GM21786 (cell line): Measurements from ENCODE around the gene LMO2.
"Not testable (repeated sequence)": the region's sequence is repeated elsewhere in the genome, so short reads cannot be mapped to it uniquely, and the experiment has no call there.

Experiments used
- ATAC-seq: cut with Tn5 transposase; IDR thresholded peaks from one replicate; pipeline ENCODE4 v1.9.1; 2021; ENCODE audit not compliant: unreplicated experiment

Gene LMO2

DNA sequence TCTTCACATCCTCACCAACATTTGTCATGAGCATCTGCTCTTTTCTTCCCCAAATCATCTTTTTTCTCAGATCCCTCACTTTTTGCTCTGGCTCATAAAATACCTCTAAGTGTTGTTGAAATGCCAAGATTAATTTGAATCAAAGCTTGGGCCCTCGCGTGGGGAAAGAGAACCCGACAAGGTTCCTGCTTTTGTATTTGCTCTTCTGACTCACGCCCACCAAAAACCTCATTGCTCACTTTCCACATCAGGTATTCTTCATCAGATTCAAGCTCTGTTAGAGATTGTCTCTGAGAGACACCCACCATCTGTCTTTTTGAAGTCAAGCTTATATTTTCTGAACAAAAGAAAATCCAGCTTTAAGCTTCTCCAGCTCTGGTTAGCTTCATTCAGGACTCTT lies 64.7 kb downstream of the LMO2 start:
- ATAC-seq = no peak

DNA sequence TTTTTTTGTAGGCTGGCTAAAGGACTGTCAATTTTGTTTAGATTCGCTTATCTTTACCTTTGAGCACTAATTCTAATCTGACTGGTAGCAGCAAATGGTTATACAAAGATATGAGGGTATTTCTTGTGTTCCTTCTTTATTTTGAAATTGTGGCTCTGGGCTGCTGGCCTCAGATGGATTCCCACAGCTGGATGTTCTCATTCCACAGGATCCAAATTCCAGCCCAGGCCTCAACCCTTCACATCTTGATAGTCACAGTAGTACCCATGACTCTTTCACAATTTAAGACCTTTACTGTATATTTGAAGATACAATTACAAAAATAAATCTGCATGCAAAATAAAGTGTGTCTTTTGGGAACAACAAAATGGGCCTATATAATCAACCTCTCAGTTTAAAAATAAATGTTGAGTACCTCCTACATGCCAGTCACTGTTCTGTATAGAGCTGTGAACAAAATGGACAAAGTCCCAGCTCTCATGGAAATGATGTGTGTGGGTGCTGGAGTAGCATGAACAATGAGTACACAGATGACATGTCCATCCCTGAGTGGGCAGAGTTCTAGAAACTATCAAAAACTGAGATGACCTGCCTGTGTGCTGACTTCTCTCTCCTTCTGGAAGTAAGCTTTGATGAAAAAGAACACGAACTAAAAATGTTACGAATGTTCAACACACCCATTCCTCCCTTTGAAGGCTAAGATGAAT lies 65.9 kb downstream of the LMO2 start:
- no peak for ATAC-seq

DNA sequence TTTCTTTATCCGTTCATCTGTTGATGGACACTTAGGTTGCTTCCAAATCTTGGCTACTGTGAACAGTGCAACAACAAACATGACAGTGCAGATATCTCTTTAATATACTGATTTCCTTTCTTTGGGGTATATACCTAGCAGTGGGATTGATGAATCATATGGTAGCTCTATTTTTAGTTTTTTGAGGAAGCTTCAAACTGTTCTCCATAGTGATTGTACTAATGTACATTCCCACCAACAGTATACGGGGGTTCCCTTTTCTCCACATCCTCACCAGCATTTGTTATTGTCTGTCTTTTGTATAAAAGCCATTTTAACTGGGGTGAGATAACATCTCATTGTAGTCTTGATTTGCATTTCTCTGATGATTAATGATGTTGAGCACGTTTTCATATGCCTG lies 68.9 kb downstream of the LMO2 start:
- not testable (repeated sequence) for ATAC-seq

DNA sequence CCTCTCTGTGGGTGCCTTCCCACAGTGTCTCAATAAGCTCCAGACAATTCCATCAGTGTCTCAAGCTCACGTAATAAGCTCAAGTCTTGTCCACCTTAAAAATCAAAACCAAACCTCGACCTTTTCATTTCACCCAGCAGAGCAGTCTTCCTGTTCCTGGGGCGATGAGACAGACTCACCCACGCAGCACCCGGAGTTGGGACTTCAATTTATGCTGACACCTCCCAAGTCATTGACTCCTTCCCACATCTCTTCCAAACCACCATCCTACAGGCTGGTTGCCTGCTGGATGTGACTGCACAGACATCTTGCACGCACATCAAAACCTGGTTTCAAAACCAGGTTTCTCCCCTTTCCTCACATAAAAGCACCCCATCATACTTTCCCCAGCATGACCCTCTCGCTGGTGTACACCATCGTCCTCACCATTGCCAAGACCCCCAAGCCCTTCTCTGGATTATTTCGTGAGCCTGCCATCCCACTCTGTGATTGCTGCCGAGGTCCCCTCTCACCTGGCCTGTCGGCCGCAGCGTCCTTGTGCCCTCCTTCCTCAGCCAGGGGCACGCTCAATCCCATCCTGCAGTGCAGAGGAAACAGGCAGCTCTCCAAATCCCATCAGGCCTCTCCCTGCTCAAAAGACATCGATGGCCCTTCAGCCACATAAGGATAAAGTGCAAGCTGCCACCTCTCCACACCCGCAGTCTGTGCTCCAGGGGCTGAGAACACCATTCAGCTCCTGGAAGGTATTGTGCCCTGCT lies 72.4 kb downstream of the LMO2 start:
- ATAC-seq = no peak
